GM12874 (cell line): ENCODE results near the gene ARAP2.

Experiments
- CTCF ChIP-seq: IDR thresholded peaks from 2 replicates; pipeline ENCODE4 v1.5.1; 2011; ENCODE audit warnings: low read depth, mild to moderate bottlenecking, control low read depth, low read length, moderate library complexity; ENCODE audit not compliant: insufficient read depth

The ARAP2 gene

GRCh38 chr4:36043241-36043640 lies 201.1 kb downstream of the ARAP2 start:
- no peak for TF ChIP-seq CTCF

GRCh38 chr4:36042122-36042970 lies 202.0 kb downstream of the ARAP2 start:
- TF ChIP-seq CTCF: no peak

GRCh38 chr4:36041340-36041739 lies 203.0 kb downstream of the ARAP2 start:
- no peak for TF ChIP-seq CTCF

GRCh38 chr4:36039026-36039425 lies 205.3 kb downstream of the ARAP2 start:
- TF ChIP-seq CTCF: no peak

- no peak for TF ChIP-seq CTCF
These were observed 205.8 kb downstream of the ARAP2 start for GRCh38 chr4:36038491-36038890.

- TF ChIP-seq CTCF: no peak
These were observed 207.2 kb downstream of the ARAP2 start for GRCh38 chr4:36037127-36037526.

GRCh38 chr4:36029951-36030350 lies 214.4 kb downstream of the ARAP2 start:
- no peak for TF ChIP-seq CTCF
